CD4-positive, alpha-beta memory T cell (primary cell): Measurements from ENCODE around the gene CTU1. TPM values are rescaled to one million over a fixed set of nuclear protein-coding genes. Genes with fewer than 3 reads are reported as not detected.

Experiments
- CTCF ChIA-PET: fragments of 350-600 bp; sonication (Branson Sonifier 250); formaldehyde crosslinking; loops from one replicate; lab custom pipeline; 2021; ENCODE audit warnings: inconsistent platforms; ENCODE audit not compliant: partially characterized antibody; lab: Charles Lee
- POLR2A ChIA-PET: fragments of 350-600 bp; sonication (Branson Sonifier 250); formaldehyde crosslinking; loops from one replicate; lab custom pipeline; 2021; ENCODE audit not compliant: partially characterized antibody; lab: Charles Lee
- DNase-seq, 5 donors: peaks; one replicate each; pipeline versions ENCODE4 v3.0.0 to v3.0.0-alpha.2; 2020 to 2022; ENCODE audit warnings: mixed read lengths in 1 of 5
- H3K27ac ChIP-seq: one replicate; pipeline ENCODE4 v1.7.0; 2013; ENCODE audit warnings: low read depth, low read length
- H3K27me3 ChIP-seq: 2 replicates; pipeline ENCODE4 v1.7.0; 2013; ENCODE audit warnings: mild to moderate bottlenecking, low read length, moderate library complexity; ENCODE audit not compliant: insufficient read depth
- H3K36me3 ChIP-seq: 2 replicates; pipeline ENCODE4 v1.7.0; 2013; ENCODE audit warnings: mild to moderate bottlenecking, low read length, moderate library complexity; ENCODE audit not compliant: insufficient read depth
- H3K4me1 ChIP-seq: 2 replicates; pipeline ENCODE4 v1.7.0; 2013; ENCODE audit warnings: mild to moderate bottlenecking, low read length, moderate library complexity; ENCODE audit not compliant: insufficient read depth
- H3K4me3 ChIP-seq, 2 donors: one replicate each; pipeline ENCODE4 v1.7.0; 2013; ENCODE audit warnings: low read length in 2 of 2, mild to moderate bottlenecking in 1 of 2
- H3K9me3 ChIP-seq, 2 donors: one replicate each; pipeline ENCODE4 v1.7.0; 2013; ENCODE audit warnings: low read length in 2 of 2, control low read depth in 1 of 2; ENCODE audit not compliant: control insufficient read depth in 1 of 2
- H3K27ac Mint-ChIP-seq, 7 donors: one replicate each; pipeline ENCODE4 v1.8.0; 2020 to 2021; ENCODE audit warnings: mixed read lengths in 7 of 7, mild to moderate bottlenecking in 6 of 7, inconsistent platforms in 3 of 7, moderate library complexity in 3 of 7
- H3K27me3 Mint-ChIP-seq, 2 donors: one replicate each; pipeline ENCODE4 v1.8.0; 2020 to 2021; ENCODE audit warnings: mixed read lengths in 2 of 2
- H3K36me3 Mint-ChIP-seq, 2 donors: one replicate each; pipeline ENCODE4 v1.8.0; 2020 to 2021; ENCODE audit warnings: mixed read lengths in 2 of 2, inconsistent platforms in 1 of 2, mild to moderate bottlenecking in 1 of 2
- H3K4me1 Mint-ChIP-seq, 4 donors: one replicate each; pipeline ENCODE4 v1.8.0; 2020 to 2021; ENCODE audit warnings: mixed read lengths in 4 of 4, mild to moderate bottlenecking in 1 of 4
- H3K4me3 Mint-ChIP-seq, 8 donors: one replicate each; pipeline ENCODE4 v1.8.0; 2020 to 2021; ENCODE audit warnings: mixed read lengths in 8 of 8, mild to moderate bottlenecking in 7 of 8, moderate library complexity in 6 of 8, inconsistent platforms in 3 of 8
- H3K9me3 Mint-ChIP-seq, 8 donors: one replicate each; pipeline ENCODE4 v1.8.0; 2020 to 2021; ENCODE audit warnings: mixed read lengths in 8 of 8, mild to moderate bottlenecking in 5 of 8, inconsistent platforms in 3 of 8, moderate library complexity in 1 of 8
- intact Hi-C: fragments of 100-400 bp; cut with micrococcal nuclease; formaldehyde crosslinking; loops from one replicate; pipeline ENCODE4 v1.15.1; 2023
- polyA plus RNA-seq, 2 donors: library from polyadenylated mRNA; unstranded; fragments of 300-500 nt; fragmentation: Illumina TruSeq; gene quantifications; one replicate each; pipeline ENCODE4 v1.2.3, GENCODE V29; 2021
- total RNA-seq, 2 experiments: library from RNA; stranded (reverse); gene quantifications; one replicate each; pipeline ENCODE4 v1.2.3, GENCODE V29; 2021

Gene CTU1
- total and polyA plus RNA-seq, 4 experiments from 2014 or later: 1.4 to 11.4 (median 10.3) TPM

DNA sequence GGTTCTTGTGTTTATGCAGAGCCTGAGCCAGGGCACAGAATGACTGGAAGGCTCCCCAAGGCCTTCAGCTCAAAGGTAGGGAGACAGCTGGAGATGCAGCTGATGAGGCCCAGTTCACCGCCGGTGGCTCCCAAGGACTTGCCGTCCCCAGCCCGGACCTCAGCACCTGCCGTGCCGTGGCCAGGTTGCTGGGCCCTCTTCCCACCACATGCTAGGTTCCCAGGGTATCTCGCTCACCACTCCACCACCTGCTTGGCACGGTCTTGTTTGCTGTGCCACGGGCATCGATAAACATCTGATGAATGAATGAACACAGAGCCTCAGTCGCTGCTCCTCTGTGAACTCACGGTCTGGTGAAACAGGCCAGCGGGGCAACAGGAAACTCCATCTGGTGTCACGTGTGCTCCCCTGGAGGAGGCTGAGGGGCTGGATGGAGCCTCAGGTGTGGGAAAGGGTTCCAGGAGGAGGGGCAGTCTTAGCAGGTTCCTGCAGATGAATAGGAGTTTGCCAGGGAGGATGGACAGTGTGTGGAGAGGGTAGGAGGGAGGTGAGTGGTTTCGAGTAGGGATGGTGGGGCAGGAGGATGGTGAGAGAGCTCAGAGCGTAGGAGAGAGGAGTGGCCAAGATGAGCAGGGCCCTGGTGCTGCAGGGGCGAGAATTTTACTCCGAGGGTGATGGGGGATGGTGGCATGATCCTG is 21.9 kb downstream of the CTU1 start:
- ChIA-PET POLR2A (no interaction called here), CTCF (interaction anchor here (1.2 kb wide), 1 partner anchor 11 kb away, joined by 4 read pairs; no protein-coding TSS in a partner anchor)
- Mint-ChIP-seq H3K4me3 (no peak overlapping the region), H3K9me3 (no peaks in the 10 kb centered on the region), H3K27me3 (peaks cover 3 to 7% of the 10 kb centered on the region in 2 donors), H3K36me3 (peaks cover 0 to 13% of the 10 kb centered on the region in 2 donors), H3K27ac (no peak overlapping the region), H3K4me1 (peaks cover 0 to 2% (median 0%) of the 10 kb centered on the region in 4 donors)
- Histone ChIP-seq H3K9me3 (no peaks in the 10 kb centered on the region), H3K36me3 (no peaks in the 10 kb centered on the region), H3K4me3 (no peak overlapping the region), H3K27me3 (no peaks in the 10 kb centered on the region), H3K4me1 (no peaks in the 10 kb centered on the region), H3K27ac (no peak overlapping the region)
- intact Hi-C loops: no loop called here
- DNase-seq: no peak

DNA sequence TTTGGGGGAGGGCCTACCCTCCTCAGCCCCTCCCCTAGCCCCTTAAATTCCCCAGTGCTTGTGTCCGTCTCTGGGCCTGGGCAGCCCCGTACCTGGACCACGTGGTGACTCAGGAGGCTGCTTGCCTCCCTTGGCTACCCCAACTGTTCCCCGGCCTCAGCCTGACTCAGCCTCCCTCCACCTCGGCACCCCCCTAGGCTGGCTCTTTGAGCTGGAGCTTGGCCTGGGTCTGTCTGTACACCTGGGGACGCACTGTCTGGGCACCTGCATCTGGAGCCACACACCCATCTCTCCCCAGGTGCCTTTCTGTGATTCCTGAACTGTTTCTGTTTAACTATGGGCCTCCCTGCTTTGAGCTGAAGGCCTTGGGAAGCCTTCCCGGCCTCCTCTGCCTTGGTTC is 23.7 kb downstream of the CTU1 start:
- H3K4me1 Mint-ChIP-seq: peaks cover 0 to 2% (median 0%) of the 10 kb centered on the region in 4 donors
- H3K36me3 Mint-ChIP-seq: peaks cover 0 to 13% of the 10 kb centered on the region in 2 donors
- H3K27ac Mint-ChIP-seq: no peak overlapping the region
- no peaks in the 10 kb centered on the region for H3K9me3 Mint-ChIP-seq
- H3K27me3 Mint-ChIP-seq: peaks cover 3 to 7% of the 10 kb centered on the region in 2 donors
- Histone ChIP-seq H3K27ac (no peak overlapping the region), H3K4me1 (no peaks in the 10 kb centered on the region), H3K4me3 (no peak overlapping the region), H3K9me3 (no peaks in the 10 kb centered on the region), H3K27me3 (no peaks in the 10 kb centered on the region), H3K36me3 (no peaks in the 10 kb centered on the region)
- POLR2A ChIA-PET: no interaction called here
- intact Hi-C loops: no loop called here
- DNase-seq: no peak
- CTCF ChIA-PET: no interaction called here
- H3K4me3 Mint-ChIP-seq: no peak overlapping the region

- Mint-ChIP-seq H3K9me3 (no peaks in the 10 kb centered on the region), H3K4me1 (peaks cover 0 to 2% (median 0%) of the 10 kb centered on the region in 4 donors), H3K4me3 (no peak overlapping the region), H3K36me3 (peaks cover 0 to 13% of the 10 kb centered on the region in 2 donors), H3K27ac (no peak overlapping the region), H3K27me3 (peaks cover 3 to 7% of the 10 kb centered on the region in 2 donors)
- DNase-seq: no peak
- Histone ChIP-seq H3K36me3 (no peaks in the 10 kb centered on the region), H3K4me3 (no peak overlapping the region), H3K27me3 (no peaks in the 10 kb centered on the region), H3K27ac (no peak overlapping the region), H3K4me1 (no peaks in the 10 kb centered on the region), H3K9me3 (no peaks in the 10 kb centered on the region)
- intact Hi-C loops: no loop called here
- POLR2A ChIA-PET: no interaction called here
- CTCF ChIA-PET: no interaction called here
Observed at GRCh38 chr19:51083783-51084182, 24.4 kb downstream of the CTU1 start.

GRCh38 chr19:51083181-51083580 is 25.0 kb downstream of the CTU1 start:
- H3K27ac Mint-ChIP-seq: peak overlapping the region in 1 of 7 donors; percentile 74
- ChIA-PET POLR2A (no interaction called here), CTCF (no interaction called here)
- Histone ChIP-seq H3K27me3 (no peaks in the 10 kb centered on the region), H3K9me3 (no peaks in the 10 kb centered on the region), H3K27ac (no peak overlapping the region), H3K4me3 (no peak overlapping the region), H3K4me1 (no peaks in the 10 kb centered on the region), H3K36me3 (no peaks in the 10 kb centered on the region)
- H3K27me3 Mint-ChIP-seq: peaks cover 3 to 7% of the 10 kb centered on the region in 2 donors
- no peak for DNase-seq
- no peak overlapping the region for H3K4me3 Mint-ChIP-seq
- H3K4me1 Mint-ChIP-seq: peaks cover 0 to 2% (median 0%) of the 10 kb centered on the region in 4 donors
- H3K36me3 Mint-ChIP-seq: peaks cover 0 to 13% of the 10 kb centered on the region in 2 donors
- intact Hi-C loops: no loop called here
- H3K9me3 Mint-ChIP-seq: no peaks in the 10 kb centered on the region

DNA sequence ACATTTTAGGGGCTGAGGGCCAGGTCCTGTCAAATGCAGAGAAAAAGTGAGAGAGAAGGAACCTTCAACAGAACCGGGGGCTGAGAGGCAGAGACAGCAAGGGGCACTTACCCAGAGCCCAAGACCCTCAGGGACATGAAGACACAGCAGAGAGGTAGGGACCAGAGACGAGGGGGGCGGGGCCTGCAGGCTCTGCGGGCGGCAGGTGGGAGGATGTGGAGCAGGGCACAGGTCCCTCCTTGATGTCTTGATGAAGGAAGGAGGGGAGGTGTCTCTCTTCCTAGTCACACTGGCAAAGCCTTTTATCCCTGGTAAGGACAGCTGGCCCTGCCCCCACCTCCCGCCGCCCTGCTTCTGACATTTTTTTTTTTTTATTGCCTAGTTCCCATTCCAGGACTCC is 25.6 kb downstream of the CTU1 start, which contains the start of gene KLK14:
KLK14 (minus strand) TSS at position 277 of the 400 bp plus-strand sequence; CDS start at position 4, 273 bp downstream.
- Histone ChIP-seq H3K27ac (no peak within 1 kb of the TSS), H3K27me3 (no peaks in the 10 kb centered on the region), H3K36me3 (no peaks in the 10 kb centered on the region), H3K9me3 (no peaks in the 10 kb centered on the region), H3K4me3 (no peak within 1 kb of the TSS), H3K4me1 (no peaks in the 10 kb centered on the region)
- Mint-ChIP-seq H3K36me3 (peaks cover 0 to 13% of the 10 kb centered on the region in 2 donors), H3K4me3 (no peak within 1 kb of the TSS), H3K4me1 (peaks cover 0 to 2% (median 0%) of the 10 kb centered on the region in 4 donors), H3K27me3 (peaks cover 3 to 7% of the 10 kb centered on the region in 2 donors), H3K27ac (peak within 1 kb of the TSS in 2 of 7 donors; percentile 39 to 74), H3K9me3 (no peaks in the 10 kb centered on the region)
- ChIA-PET CTCF (no interaction called here), POLR2A (no interaction called here)
- intact Hi-C loops: no loop called here
- DNase-seq: no peak

- H3K4me3 ChIP-seq: no peak overlapping the region
- H3K27me3 Mint-ChIP-seq: peaks cover 3 to 9% of the 10 kb centered on the region in 2 donors
- no peak overlapping the region for H3K4me3 Mint-ChIP-seq
- ChIA-PET CTCF (interaction anchor here (0.6 to 1.0 kb wide), 2 partner anchors 10 to 14 kb away, joined by 4 read pairs; no protein-coding TSS in a partner anchor), POLR2A (no interaction called here)
- H3K4me1 Mint-ChIP-seq: no peaks in the 10 kb centered on the region
- H3K27ac Mint-ChIP-seq: no peak overlapping the region
- no peaks in the 10 kb centered on the region for H3K9me3 ChIP-seq
- H3K27me3 ChIP-seq: no peaks in the 10 kb centered on the region
- no peaks in the 10 kb centered on the region for H3K4me1 ChIP-seq
- intact Hi-C loops: no loop called here
- DNase-seq: no peak
- no peaks in the 10 kb centered on the region for H3K9me3 Mint-ChIP-seq
- peaks cover 0 to 8% of the 10 kb centered on the region in 2 donors for H3K36me3 Mint-ChIP-seq
- no peak overlapping the region for H3K27ac ChIP-seq
- H3K36me3 ChIP-seq: no peaks in the 10 kb centered on the region
Observed at GRCh38 chr19:51081476-51081875, 26.7 kb downstream of the CTU1 start.

GRCh38 chr19:51079481-51080110 is 28.6 kb downstream of the CTU1 start:
- H3K36me3 ChIP-seq: no peaks in the 10 kb centered on the region
- ChIA-PET POLR2A (interaction anchor here (0.7 kb wide), 1 partner anchor 79 kb away, joined by 4 read pairs; no protein-coding TSS in a partner anchor), CTCF (no interaction called here)
- H3K4me3 ChIP-seq: no peak overlapping the region
- no peaks in the 10 kb centered on the region for H3K4me1 ChIP-seq
- H3K27ac ChIP-seq: no peak overlapping the region
- H3K27me3 Mint-ChIP-seq: peaks cover 3 to 9% of the 10 kb centered on the region in 2 donors
- no peaks in the 10 kb centered on the region for H3K9me3 Mint-ChIP-seq
- peaks cover 0 to 4% of the 10 kb centered on the region in 2 donors for H3K36me3 Mint-ChIP-seq
- H3K27me3 ChIP-seq: no peaks in the 10 kb centered on the region
- intact Hi-C loops: no loop called here
- H3K4me1 Mint-ChIP-seq: no peaks in the 10 kb centered on the region
- H3K27ac Mint-ChIP-seq: no peak overlapping the region
- no peak overlapping the region for H3K4me3 Mint-ChIP-seq
- no peaks in the 10 kb centered on the region for H3K9me3 ChIP-seq
- no peak for DNase-seq
